Measurements from ENCODE around the gene SAP30.

SAP30 gene

DNA sequence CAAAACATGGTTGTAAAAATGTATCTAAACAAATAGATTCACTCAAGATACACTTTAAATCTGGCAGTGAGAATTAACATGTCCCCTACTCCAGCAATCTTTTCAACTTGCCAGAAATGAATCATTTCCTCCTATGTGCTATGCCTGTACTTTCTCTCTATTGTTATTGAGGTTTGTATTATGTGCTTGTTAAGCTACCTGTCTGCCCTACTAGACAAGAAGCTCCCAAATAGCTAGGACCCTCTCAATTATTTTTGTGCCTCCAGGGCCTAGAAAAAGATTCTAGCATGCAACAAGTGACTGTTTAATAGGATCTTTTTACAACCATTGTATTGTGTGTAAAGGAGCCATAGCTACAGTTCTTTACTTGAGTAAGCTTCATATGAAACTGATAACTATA lies 3.5 kb upstream of the SAP30 start:
- DNase-seq (ENCODE audit: low read depth, low spot score): peak; percentile 11

DNA sequence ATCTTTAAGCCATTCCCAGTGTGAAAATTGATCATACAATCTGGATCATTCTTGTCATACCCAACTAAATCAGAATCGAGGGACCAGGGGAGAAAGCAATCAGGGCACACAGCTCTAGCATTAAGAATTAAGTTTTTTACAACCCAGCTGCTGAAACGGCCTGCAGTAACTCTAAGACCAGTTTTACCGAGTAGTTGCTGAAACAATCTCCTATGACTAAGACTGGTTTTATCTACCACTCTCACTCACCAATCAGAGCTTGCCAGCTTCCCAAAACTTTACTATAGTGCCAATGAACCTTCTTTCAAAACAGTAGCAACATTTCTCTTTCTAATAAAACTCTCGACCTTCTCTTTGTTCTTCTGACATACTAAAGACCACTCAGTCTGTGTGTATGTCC lies 2.8 kb upstream of the SAP30 start:
- DNase-seq (ENCODE audit: low read depth, low spot score): peak; percentile 12

DNA sequence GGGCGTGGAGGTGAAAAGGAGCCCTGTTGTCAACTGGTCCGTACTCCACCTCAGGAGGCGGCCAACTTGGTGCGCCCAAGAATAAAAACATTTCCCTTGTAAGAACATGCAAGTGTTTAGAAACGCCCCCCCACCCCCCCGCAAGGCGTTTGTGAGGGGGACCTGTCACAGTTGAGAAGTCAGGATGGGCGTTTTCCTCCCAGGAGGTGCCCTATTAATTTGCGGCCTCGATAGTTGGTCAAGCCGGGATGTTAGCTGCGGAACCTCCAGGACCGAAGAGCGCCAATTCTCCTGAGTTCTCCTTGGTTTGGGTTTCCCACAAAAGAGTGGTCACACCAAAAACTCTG lies 651 bp upstream of the SAP30 start:
- DNase-seq (ENCODE audit: low read depth, low spot score): no peak

DNA sequence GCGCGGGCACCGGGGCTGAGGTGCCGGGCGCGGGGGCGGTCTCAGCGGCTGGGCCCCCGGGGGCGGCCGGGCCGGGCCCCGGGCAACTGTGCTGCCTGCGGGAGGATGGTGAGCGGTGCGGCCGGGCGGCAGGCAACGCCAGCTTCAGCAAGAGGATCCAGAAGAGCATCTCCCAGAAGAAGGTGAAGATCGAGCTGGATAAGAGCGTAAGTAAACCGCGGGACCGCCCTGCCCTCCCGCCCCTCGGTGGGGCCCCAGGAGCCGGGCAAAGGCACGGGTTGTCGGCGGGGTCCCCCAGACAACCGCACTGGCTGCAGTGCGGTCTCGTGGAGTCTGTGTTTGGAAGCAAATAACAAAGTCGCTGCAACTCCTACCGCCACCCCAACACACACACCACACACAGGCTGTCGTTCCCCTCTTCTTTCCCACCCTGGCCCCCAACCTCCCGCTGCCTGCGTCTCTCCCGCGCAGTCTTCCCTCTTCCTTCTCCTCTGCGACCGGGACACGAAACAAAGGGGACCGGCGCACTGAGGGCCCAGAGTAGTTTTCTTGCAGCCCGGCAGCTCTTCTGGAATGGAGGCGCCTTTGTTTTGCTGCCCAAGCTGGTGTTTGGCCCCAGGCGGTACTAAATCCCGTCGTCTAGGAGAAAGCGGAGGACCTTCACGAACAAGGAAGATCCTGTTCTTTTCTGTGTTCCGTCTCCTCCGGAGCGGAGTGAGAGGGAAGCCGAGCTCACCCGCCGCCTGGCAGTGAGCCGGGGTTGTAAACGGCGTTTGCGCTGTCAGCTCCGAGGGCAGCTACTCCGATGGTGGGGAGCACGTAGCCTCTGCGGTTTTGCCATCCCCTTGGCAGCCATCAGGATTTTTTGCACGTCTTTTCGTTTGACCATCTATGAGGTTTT lies 788 bp downstream of the SAP30 start:
- peak; percentile 86 for DNase-seq (ENCODE audit: low read depth, low spot score)

DNA sequence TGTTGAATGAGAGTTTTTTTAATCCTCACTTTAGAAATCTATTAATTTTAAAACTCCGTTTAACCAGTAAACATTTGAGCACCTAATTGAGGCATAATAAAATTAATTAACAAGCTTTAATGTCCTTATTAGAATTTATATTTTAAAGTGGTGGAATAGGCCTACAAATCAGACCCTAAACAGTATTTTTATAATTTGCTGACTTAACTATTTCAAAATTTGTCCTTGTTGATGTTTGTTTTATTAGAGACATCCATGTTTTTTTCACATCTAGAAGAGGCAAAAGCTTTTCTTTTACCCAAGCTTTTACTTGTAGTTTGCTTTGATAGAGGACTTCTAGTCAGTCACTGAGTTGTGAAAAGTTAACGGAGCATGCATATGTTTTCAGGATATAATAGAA lies 3.8 kb downstream of the SAP30 start:
- DNase-seq (ENCODE audit: low read depth, low spot score): no peak

DNA sequence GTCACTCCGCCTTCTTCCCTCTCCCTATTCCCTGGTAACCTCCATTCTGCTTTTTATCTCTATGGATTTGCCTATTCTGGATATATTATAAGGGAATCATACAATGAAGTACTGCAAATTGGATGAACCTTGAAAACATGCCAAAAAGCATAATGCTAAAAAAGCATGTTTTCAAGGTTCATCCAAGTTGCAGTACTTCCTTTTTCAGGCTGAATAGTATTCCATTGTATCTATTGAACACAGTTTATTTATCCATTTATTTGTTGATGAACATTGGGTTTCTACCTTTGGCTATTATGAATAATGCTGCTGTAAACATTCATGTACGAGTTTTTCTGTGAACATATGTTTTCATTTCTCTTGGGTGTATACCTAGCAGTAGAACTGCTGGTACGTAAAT lies 9.2 kb downstream of the SAP30 start:
- no peak for DNase-seq (ENCODE audit: low read depth, low spot score)

DNA sequence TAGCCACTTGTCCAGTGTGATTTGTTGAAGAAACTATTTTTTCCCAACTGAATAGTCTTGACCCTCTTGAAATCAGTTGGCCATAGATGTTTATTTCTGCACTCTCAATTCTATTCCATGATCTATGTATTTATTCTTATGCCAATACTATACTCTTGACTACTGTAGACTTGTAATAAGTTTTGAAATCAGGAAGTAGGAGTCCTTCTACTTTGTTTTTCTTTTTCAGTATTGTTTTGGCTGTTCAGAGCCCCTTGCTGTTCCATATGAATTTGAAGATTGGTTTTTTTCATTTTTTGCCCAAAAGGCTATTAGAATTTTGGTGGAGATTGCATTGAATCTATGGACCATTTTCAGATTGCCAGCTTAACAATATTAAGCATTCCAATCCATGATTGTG lies 10.2 kb downstream of the SAP30 start:
- DNase-seq (ENCODE audit: low read depth, low spot score): no peak

DNA sequence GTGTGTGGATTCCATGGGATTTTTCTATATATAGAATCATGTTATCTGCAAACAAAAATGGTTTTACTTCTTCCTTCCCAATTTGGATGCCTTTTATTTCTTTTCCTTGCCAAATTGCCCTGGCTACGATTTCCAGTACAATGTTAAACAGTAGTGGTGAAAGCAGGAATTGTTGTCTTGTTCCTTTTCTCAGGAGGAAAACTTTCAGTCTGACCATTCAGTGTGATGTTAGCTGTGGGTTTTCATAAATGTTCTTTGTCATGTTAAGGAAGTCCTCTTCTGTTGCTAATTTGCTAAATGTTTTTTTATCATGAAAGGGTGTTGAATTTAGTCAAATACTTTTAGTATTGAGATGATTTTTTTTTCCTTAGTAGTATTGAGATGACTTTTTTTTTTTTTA lies 10.9 kb downstream of the SAP30 start:
- DNase-seq (ENCODE audit: low read depth, low spot score): no peak

DNA sequence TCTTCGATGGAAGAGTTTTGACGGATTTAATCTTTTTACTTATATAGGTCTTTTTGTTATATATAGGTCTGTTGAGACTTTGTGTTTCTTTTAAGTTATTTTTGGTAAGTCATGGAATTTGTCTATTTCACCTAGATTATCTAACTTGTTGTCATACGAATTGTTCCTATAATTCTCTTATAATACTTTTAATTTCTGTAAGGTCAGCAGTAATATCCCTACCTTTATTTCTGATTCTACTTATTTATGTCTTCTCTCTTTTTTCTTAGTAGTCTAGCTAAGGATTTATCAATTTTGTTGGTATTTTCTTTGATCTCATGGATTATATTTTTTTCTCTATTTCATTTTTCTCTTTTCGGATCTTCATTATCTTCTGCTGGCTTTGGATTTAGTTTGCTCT lies 11.6 kb downstream of the SAP30 start:
- DNase-seq (ENCODE audit: low read depth, low spot score): no peak

DNA sequence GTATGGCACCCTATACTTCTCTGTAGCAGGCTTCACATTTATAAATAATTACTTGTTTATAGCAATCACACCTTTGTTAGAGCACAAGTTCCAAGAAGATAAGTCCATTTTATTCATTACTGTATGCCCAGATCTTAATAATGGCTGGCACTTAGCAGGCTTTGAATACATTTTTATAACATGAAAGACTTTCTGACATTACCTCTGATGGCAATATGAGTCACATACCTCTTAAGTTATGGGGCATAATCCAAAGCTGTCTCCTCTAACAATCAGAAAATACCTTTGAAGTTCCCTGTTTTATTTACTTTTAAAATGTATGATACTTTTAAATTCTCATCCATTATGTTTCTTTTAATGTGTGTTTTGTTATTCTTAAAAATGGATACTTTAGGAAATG lies 16.0 kb downstream of the SAP30 start:
- DNase-seq (ENCODE audit: low read depth, low spot score): no peak

DNA sequence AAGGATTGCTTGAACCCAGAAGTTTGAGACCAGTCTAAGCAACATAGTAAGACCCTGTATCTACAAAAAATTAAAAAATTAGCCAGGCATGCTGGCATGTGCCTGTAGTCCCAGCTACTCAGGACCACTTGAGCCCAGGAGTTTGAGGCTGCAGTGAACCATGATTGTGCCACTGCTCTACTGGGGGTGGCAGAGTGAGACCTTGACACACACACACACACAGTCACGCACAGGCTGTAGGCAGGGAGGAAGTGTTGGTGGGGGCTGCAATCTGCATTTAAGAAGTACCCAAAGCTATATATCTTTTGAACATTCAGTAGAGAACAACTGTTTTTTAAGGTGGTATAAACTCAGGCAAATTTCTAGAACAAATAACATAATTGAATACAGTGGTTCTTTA lies 20.9 kb downstream of the SAP30 start:
- DNase-seq (ENCODE audit: low read depth, low spot score): no peak

DNA sequence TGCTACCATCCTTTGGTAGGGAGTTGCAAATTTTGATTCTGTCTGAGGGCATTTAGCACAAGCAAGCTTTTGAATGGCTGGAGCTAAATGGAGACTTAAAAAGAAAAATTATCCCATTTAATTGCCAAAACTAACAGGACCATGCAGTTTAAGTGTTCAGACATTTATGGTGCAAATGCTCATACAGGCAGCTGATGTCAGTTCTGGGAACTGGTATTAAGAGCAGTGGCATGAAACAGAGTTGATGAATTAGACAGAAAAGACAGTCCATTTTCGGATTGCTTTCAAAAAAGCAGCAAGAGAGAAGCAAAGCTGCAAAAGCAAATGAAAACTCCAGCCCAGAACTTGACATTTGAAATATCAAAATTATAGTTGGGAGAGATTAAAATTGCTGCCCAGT lies 26.9 kb downstream of the SAP30 start:
- DNase-seq (ENCODE audit: low read depth, low spot score): no peak

DNA sequence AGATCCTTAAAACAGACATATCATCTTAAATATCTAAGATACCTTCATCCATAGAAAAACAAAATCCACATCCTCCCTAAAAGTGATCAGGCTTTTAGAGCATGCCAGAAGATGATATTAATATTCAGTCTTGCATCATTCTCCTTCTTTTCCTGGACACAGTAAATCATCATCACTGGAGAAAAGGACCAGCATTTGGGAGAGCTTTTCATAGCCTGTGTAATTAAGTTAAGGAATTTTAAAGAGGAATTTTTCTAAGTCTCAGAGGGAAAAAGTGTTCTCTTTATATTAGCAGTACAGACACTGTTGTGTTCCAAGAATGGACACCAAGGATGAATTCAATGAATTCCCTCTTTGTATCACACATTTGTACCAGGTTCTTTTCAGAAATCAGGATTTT lies 27.5 kb downstream of the SAP30 start:
- no peak for DNase-seq (ENCODE audit: low read depth, low spot score)

DNA sequence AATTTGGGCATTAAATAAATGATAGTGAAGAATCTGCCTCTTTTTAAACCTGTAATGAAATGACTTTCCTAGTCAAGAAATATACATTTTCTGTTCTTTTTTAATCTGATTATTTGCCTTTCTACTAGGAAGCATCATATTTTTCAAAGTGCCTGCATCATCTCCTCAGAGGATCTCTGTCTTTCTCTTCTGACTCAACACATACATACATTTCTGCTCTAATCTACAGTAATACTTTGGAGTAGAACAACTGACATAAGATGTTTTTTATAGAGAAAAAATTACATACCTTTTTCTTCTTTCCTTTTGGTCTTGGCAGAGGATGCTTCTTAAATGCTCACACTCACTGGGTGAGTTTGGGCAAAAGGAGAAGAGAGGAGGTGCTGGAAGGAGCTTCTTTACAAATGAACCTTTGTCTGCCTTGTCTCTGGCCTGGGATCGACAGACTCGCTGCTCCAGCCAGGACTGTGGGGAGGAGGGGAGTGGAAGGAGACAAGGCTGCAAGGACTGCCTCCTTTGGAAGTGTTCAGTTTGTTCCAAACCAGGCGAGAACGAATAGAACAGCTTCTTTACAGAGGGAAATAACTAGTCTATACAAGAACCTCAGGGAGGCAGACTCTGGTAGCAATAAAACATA lies 28.1 kb downstream of the SAP30 start, which contains the start of gene SCRG1:
Gene SCRG1, minus strand, starts transcription at position 338 of the 637 bp plus-strand sequence. CDS start 7,702 bp downstream, outside the sequence.
- DNase-seq (ENCODE audit: low read depth, low spot score): peak; percentile 51

DNA sequence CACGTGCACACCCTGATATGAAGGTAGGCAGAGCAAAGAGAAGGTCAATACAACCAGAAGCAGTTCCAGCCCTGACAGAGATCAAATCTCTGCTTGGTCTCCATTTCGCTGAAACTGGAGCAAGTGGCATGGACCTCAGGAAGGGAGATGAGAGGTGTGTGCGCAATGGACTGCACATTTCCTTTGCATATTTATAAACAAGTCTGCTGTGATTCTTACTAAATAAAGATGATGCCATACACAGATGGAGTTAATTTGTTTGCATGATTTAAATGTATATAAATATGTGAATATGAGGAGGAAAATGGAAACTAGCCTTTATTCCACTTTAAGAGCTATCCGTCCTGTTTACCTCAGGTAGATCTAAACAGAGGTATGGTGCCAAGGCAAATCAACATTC lies 30.3 kb downstream of the SAP30 start:
- no peak for DNase-seq (ENCODE audit: low read depth, low spot score)

DNA sequence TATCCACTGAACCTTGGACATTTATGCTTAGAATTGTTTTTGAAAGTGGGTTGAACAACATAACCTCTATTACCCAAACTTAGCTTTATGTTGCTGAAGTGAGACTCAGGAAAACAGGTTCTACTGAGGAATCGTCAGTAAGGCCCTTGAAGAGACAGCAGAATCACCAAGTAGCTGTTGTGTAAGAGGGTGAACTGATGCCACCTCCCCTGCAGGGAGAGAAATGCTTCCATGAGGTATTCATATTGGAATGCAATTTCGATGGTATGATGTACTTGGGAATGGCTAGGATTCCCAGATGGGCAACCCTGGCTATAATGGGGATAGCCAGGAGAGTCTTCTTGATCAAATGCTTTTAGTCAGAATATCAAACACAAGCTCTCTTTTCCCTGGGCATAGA lies 32.3 kb downstream of the SAP30 start:
- DNase-seq (ENCODE audit: low read depth, low spot score): no peak

DNA sequence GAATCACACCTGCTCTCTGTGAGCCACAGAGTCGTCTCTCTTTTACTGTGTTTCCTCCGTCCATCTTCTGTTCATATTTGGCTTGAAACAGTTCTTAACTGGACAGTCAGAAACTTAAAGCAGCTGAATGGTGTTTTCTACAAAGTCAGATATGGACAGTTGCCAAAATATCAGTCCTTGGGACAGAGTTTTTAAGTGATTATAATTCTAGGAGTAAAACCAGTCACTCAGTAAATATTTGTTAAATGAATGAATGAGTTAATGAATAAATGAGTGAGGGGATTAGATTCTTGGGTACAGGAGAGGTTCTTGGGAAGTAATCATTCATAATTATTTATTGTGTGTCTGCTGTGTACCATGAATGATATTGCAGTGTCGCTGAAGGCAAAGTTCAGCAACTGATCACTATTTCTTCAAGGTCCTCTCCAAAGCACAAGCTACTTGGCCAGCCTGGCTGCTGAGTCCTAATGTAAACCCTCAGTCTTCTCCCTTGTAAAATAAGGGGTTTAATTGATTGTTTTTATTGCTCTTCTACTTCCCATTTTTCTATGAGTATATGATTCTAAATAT lies 33.6 kb downstream of the SAP30 start:
- DNase-seq (ENCODE audit: low read depth, low spot score): no peak

DNA sequence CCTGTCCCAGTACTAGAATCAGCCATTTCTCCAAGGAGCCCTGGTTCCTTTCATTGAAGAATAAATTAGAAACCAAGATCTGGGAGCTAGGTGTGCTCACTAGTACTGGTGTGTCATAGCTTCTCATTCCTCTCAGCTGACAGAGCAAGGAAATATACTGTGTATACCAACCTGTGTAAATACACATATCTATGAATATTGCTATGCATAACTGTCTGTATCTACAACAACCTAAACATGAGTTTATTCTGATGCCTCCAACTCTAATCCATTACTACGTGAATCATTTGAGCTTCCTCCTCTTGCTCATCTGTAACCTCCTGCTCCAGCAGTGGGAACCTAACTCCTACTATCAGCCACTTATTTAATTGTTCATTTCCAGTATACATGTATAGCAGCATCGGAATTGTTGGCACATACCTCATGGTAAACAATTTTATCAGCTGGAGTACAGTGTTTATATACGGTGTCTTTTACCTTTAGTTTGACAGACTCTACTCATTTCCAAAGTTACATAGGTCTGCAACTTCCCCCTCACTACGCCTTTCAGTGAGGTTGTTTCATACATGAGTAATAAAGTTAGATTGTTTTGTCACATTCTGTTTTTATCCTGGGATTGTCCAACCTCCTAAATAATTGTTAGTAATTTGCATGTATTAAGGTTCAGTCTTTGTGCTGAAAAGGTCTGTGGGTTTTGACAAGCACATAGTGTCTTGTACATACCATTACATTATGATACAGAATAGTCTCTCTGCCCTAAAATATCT lies 35.3 kb downstream of the SAP30 start:
- DNase-seq (ENCODE audit: low read depth, low spot score): no peak

DNA sequence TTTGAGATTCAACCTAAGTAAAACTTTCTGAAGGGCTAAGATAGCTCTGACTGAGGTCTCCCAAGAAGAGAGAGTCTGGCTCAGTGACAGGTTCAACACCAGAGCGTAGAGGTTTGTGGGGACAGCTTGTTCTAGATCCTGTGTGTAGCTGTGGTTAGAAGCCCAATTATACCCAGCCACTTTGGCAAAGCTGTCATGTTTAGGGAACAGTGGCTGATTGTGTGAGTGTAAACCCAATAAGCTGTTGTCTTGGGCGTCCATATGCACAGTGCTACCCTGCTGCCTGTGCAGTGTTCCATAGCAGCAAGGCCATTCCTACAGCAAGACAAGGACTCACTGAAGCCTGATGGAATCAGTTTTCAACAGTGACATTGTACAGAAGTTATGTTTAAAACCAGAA lies 39.3 kb downstream of the SAP30 start:
- DNase-seq (ENCODE audit: low read depth, low spot score): peak; percentile 28

DNA sequence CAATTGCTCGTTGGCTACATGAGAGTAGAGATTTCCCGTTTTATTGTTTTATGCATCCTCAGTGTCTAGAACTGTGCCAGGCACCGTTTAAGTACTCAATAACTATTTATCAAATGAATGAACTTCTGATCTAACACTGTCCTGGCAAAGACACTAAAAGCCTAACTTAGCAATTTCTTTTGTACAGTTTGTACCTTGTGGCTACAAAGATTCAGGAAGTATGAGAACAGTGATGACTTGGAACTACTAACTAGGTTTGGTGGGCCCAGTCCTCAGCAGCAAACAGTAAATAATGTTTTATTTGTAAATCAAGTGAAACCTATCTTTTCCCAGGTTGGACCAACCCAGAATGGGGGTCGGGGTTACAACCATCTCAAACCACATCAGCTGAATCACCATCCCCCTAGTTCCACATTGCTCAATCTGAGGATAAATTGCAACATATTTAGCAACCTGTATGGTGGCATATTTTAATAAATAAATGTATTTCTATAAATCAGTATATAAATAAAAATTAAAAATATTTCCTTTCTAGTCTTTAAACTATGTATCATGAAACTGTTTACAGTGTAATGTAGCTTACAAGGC lies 40.4 kb downstream of the SAP30 start:
- no peak for DNase-seq (ENCODE audit: low read depth, low spot score)

DNA sequence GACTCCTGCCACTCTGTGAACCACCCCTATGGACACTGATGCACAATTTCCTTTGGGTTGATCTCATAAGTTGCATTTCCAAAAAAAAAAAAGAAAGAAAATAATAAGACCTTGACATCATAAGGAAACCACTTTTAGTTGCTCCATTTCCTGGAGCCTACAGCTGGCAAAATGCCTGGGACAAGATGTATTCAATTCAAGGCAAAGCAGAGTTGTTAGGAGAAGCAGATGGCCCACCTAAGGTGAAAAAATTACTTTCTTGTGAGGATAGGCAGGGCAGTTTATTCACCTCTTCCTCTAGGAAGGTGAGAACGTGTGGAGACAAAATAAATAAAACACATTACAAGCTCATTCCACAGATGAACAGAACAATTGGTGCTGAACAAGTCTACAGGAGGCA lies 42.3 kb downstream of the SAP30 start:
- DNase-seq (ENCODE audit: low read depth, low spot score): no peak

DNA sequence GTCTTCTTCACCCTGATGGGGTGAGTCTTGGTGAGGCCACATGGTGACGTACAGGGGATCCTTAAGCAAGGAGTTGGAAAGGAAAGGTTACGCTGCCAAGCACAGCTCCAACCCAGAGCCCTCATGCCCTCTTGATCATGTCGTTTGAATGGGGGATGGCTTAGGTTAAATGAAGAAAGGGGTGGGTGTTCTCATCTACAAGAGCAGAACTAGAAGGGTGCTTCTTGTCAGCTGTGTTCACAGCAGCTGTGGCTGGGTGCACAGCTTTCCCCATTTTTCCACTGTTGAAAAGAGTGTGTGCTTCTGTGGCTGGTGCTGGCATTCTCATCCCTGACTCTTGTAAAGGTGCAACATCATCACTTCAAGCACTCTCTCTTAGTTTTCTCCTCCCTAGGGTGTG lies 43.7 kb downstream of the SAP30 start:
- DNase-seq (ENCODE audit: low read depth, low spot score): no peak
